Measurements from ENCODE around the gene ZNF800.

Gene ZNF800

DNA sequence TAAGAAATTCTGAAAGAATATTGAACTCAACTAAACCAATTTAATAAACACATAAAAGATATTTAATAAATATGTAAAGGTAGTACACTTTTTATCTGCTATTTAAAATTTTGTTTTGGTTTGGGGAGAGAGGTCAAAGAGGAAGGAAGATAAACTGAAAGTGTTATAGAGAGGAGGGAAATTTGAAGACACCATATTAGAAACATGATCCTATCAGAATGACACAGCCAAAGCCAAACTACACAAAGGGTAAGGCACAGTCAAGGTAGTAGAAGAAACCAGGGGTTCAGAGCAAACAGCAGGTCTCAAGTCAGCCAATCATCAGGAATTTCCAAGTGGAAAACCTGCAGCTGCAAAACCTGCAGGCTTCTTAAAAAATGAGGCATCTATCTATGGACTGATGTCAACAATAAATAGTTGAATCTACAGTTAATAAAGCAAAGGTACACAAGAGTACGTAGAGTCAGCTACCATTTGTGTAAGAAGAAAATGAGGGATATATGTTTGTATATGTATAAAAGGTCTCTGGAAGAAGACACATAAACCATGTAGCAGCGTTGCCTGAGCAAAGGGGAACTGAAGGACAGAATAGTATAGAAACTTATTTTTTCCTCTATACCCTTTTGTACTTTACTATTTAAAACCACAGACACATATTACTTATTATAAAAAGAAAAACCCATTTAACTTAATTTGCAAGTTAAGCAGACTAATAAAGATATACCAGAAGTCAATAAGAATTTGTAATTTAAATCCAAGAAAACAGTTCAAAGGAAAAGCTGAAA lies 10.0 kb downstream of the ZNF800 start:
- peaks cover 63% of the 10 kb centered on the region for H3K36me3 ChIP-seq (ENCODE audit: insufficient read depth, low read length)
- TF ChIP-seq POLR2AphosphoS5 (IDR thresholded peaks at IDR 0.05; ENCODE audit: borderline replicate concordance, low read depth, low read length) = no peak
- TF ChIP-seq FOXP2 (optimal IDR thresholded peaks at IDR 0.05; ENCODE audit: control extremely low read depth, extremely low read length, insufficient read depth) = no peak
- TF ChIP-seq EZH2 (IDR thresholded peaks at IDR 0.05) = no peak
- H3K9ac ChIP-seq (ENCODE audit: insufficient read length) = no peak overlapping the region
- no peak for DNase-seq (ENCODE audit: low read depth, low spot score)
- no peak overlapping the region for H3K27ac ChIP-seq
- H3K9me3 ChIP-seq (ENCODE audit: low read depth, low read length) = no peaks in the 10 kb centered on the region
- no peak overlapping the region for H3K4me3 ChIP-seq

- H3K36me3 ChIP-seq (ENCODE audit: insufficient read depth, low read length) = peaks cover 57% of the 10 kb centered on the region
- H3K27ac ChIP-seq = no peak overlapping the region
- H3K9me3 ChIP-seq (ENCODE audit: low read depth, low read length) = no peaks in the 10 kb centered on the region
- DNase-seq (ENCODE audit: low read depth, low spot score) = no peak
- no peak overlapping the region for H3K4me3 ChIP-seq
- no peak overlapping the region for H3K9ac ChIP-seq (ENCODE audit: insufficient read length)
- TF ChIP-seq EZH2 (IDR thresholded peaks at IDR 0.05) = no peak
- no peak for TF ChIP-seq FOXP2 (optimal IDR thresholded peaks at IDR 0.05; ENCODE audit: control extremely low read depth, extremely low read length, insufficient read depth)
- TF ChIP-seq POLR2AphosphoS5 (IDR thresholded peaks at IDR 0.05; ENCODE audit: borderline replicate concordance, low read depth, low read length) = no peak
These were observed 12.0 kb downstream of the ZNF800 start for GRCh38 chr7:127380479-127380878.

- H3K27ac ChIP-seq = no peak overlapping the region
- H3K9me3 ChIP-seq (ENCODE audit: low read depth, low read length) = no peaks in the 10 kb centered on the region
- H3K4me3 ChIP-seq = no peak overlapping the region
- no peak overlapping the region for H3K9ac ChIP-seq (ENCODE audit: insufficient read length)
- peaks cover 57% of the 10 kb centered on the region for H3K36me3 ChIP-seq (ENCODE audit: insufficient read depth, low read length)
- no peak for DNase-seq (ENCODE audit: low read depth, low spot score)
- TF ChIP-seq FOXP2 (optimal IDR thresholded peaks at IDR 0.05; ENCODE audit: control extremely low read depth, extremely low read length, insufficient read depth) (no peak), EZH2 (IDR thresholded peaks at IDR 0.05) (no peak), POLR2AphosphoS5 (IDR thresholded peaks at IDR 0.05; ENCODE audit: borderline replicate concordance, low read depth, low read length) (no peak)
These were observed 12.9 kb downstream of the ZNF800 start for GRCh38 chr7:127379642-127380041.

DNA sequence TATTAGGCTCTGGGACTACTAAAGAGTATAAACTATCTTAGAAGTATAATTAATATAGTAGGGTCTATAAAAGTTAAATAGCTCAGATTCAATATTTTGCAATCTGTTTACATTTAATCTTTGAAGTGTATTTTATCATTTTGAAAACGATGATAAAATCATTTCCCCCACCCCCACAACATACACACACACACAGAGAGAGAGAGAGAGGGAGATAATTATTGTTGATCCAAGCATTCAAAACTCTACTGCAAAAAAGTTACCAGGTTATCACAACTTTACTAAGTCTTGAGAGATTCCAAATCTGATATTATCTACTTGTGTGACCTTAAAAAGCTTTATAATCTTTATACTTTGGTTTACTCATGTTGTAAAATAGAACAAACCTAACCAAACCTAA lies 14.0 kb downstream of the ZNF800 start:
- peaks cover 63% of the 10 kb centered on the region for H3K36me3 ChIP-seq (ENCODE audit: insufficient read depth, low read length)

GRCh38 chr7:127377425-127377824 lies 15.1 kb downstream of the ZNF800 start:
- H3K27ac ChIP-seq = no peak overlapping the region
- TF ChIP-seq FOXP2 (optimal IDR thresholded peaks at IDR 0.05; ENCODE audit: control extremely low read depth, extremely low read length, insufficient read depth) (no peak), EZH2 (IDR thresholded peaks at IDR 0.05) (no peak)
- H3K4me3 ChIP-seq = no peak overlapping the region
- no peak overlapping the region for H3K9ac ChIP-seq (ENCODE audit: insufficient read length)
- H3K36me3 ChIP-seq (ENCODE audit: insufficient read depth, low read length) = peaks cover 61% of the 10 kb centered on the region
- DNase-seq (ENCODE audit: low read depth, low spot score) = no peak
- no peaks in the 10 kb centered on the region for H3K9me3 ChIP-seq (ENCODE audit: low read depth, low read length)

More for the DNA sequence above, 14.0 kb downstream of the ZNF800 start:
- no peak for DNase-seq (ENCODE audit: low read depth, low spot score)
- Histone ChIP-seq H3K4me3 (no peak overlapping the region), H3K9me3 (ENCODE audit: low read depth, low read length) (no peaks in the 10 kb centered on the region), H3K9ac (ENCODE audit: insufficient read length) (no peak overlapping the region), H3K27ac (no peak overlapping the region)
- TF ChIP-seq FOXP2 (optimal IDR thresholded peaks at IDR 0.05; ENCODE audit: control extremely low read depth, extremely low read length, insufficient read depth) (no peak), POLR2AphosphoS5 (IDR thresholded peaks at IDR 0.05; ENCODE audit: borderline replicate concordance, low read depth, low read length) (no peak), EZH2 (IDR thresholded peaks at IDR 0.05) (no peak)

DNA sequence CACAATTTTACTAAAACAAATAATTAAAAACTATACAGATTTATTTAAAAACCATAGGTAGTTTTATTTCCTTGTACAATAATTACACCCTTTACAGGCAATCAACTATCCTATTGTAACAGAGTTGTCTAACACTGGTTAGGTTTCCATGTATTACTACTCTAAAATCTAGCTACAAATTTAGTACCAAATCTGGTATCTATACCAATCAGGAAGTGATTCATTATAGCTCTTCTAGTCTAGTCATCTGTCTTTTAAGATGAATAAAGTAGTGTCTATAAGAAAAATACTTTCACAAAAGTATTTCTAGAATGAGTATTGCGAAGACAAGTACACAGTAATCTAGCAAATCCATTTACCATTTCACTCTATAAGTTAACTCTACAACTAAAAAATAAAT lies 16.9 kb downstream of the ZNF800 start:
- Histone ChIP-seq H3K4me3 (no peak overlapping the region), H3K9me3 (ENCODE audit: low read depth, low read length) (no peaks in the 10 kb centered on the region), H3K27ac (no peak overlapping the region), H3K36me3 (ENCODE audit: insufficient read depth, low read length) (peaks cover 62% of the 10 kb centered on the region), H3K9ac (ENCODE audit: insufficient read length) (no peak overlapping the region)
- DNase-seq (ENCODE audit: low read depth, low spot score) = no peak
- TF ChIP-seq POLR2AphosphoS5 (IDR thresholded peaks at IDR 0.05; ENCODE audit: borderline replicate concordance, low read depth, low read length) (no peak), EZH2 (IDR thresholded peaks at IDR 0.05) (no peak), FOXP2 (optimal IDR thresholded peaks at IDR 0.05; ENCODE audit: control extremely low read depth, extremely low read length, insufficient read depth) (no peak)

DNA sequence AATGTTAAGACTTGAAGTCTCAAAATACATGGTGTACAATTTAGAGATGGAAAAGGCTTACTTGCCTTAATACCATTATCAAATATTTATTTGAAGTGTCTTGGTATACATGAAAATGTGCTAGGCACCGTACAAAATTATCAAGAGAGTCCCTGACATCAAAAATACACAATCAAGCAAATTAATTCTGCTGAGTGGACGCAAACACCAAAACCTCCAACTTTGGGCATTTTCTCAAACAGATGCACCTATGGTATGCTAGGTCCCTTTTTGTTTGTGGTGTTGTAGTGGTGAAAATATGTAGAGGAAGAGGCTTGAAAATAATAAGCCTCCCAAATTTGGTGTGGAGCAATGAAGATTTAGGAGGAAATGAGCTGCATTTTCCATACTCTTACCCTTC lies 24.8 kb downstream of the ZNF800 start:
- no peak overlapping the region for H3K4me3 ChIP-seq
- no peaks in the 10 kb centered on the region for H3K9me3 ChIP-seq (ENCODE audit: low read depth, low read length)
- TF ChIP-seq EZH2 (IDR thresholded peaks at IDR 0.05) = no peak
- TF ChIP-seq FOXP2 (optimal IDR thresholded peaks at IDR 0.05; ENCODE audit: control extremely low read depth, extremely low read length, insufficient read depth) = no peak
- no peak for TF ChIP-seq POLR2AphosphoS5 (IDR thresholded peaks at IDR 0.05; ENCODE audit: borderline replicate concordance, low read depth, low read length)
- no peak for DNase-seq (ENCODE audit: low read depth, low spot score)
- H3K36me3 ChIP-seq (ENCODE audit: insufficient read depth, low read length) = peaks cover 37% of the 10 kb centered on the region
- no peak overlapping the region for H3K27ac ChIP-seq
- no peak overlapping the region for H3K9ac ChIP-seq (ENCODE audit: insufficient read length)

DNA sequence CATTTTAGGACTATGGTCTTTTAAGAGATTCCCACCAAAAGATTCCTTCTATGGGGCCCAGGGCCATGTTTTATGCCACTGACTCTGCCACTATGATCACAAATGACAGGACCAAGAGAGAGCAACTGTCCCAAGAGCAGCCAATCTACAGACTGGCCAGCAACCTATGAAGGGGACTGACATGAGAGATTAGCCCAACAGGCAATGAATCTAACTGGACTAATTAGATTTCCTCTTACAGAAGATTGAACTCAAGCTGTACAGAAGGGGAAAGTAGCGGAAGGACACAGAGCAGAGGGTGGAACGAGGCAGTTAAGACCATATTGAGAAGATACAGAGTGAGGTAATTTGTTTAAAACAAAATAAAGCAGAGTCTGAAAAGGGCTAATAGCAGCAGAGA lies 25.8 kb downstream of the ZNF800 start:
- no peak overlapping the region for H3K9ac ChIP-seq (ENCODE audit: insufficient read length)
- DNase-seq (ENCODE audit: low read depth, low spot score) = no peak
- TF ChIP-seq FOXP2 (optimal IDR thresholded peaks at IDR 0.05; ENCODE audit: control extremely low read depth, extremely low read length, insufficient read depth) = no peak
- no peaks in the 10 kb centered on the region for H3K9me3 ChIP-seq (ENCODE audit: low read depth, low read length)
- H3K27ac ChIP-seq = no peak overlapping the region
- H3K4me3 ChIP-seq = no peak overlapping the region
- peaks cover 32% of the 10 kb centered on the region for H3K36me3 ChIP-seq (ENCODE audit: insufficient read depth, low read length)

DNA sequence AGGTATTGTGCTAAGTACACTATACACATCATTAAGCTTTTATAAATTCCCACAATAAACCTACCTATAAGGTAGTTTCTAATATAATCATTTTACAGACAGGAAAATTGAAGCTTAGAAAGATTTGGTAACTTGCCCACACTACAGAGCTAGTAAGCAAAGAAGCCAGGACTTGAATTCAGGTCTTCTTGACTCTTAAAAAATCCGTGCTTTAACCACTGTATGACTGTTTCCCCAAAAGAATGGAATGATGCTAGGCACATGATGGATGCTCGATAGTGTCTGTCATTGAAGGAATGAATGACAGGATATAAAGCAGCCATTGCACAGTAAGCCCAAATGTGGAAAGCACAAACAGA lies 26.6 kb downstream of the ZNF800 start:
- no peaks in the 10 kb centered on the region for H3K9me3 ChIP-seq (ENCODE audit: low read depth, low read length)
- no peak for TF ChIP-seq FOXP2 (optimal IDR thresholded peaks at IDR 0.05; ENCODE audit: control extremely low read depth, extremely low read length, insufficient read depth)
- no peak for TF ChIP-seq EZH2 (IDR thresholded peaks at IDR 0.05)
- no peak for TF ChIP-seq POLR2AphosphoS5 (IDR thresholded peaks at IDR 0.05; ENCODE audit: borderline replicate concordance, low read depth, low read length)
- DNase-seq (ENCODE audit: low read depth, low spot score) = no peak
- H3K4me3 ChIP-seq = no peak overlapping the region
- H3K36me3 ChIP-seq (ENCODE audit: insufficient read depth, low read length) = peaks cover 29% of the 10 kb centered on the region
- no peak overlapping the region for H3K27ac ChIP-seq
- no peak overlapping the region for H3K9ac ChIP-seq (ENCODE audit: insufficient read length)
